K562 (cell line): ENCODE measurements around the gene PHF19. TPM values are rescaled to one million over a fixed set of nuclear protein-coding genes. Genes with fewer than 3 reads are reported as not detected.

ENCODE experiments used
- ATAC-seq: fragments of 200-7000 bp; cut with Tn5 transposase; 3 replicates; pipeline ENCODE4 v1.9.1; 2020; ENCODE audit warnings: moderate library complexity
- Bru-seq: library from RNA; stranded (reverse); fragments of 400-500 nt; gene quantifications from one replicate; lab custom pipeline; 2021; lab: Mats Ljungman, UMichigan
- BruChase-seq, 2 experiments: library from RNA; stranded (reverse); fragments of 400-500 nt; gene quantifications; one replicate each; lab custom pipeline; 2021; lab: Mats Ljungman, UMichigan
- BruUV-seq: library from RNA; stranded (reverse); fragments of 400-500 nt; replicated peaks from 2 replicates; lab custom pipeline; 2021; lab: Mats Ljungman, UMichigan
- CTCF ChIA-PET: fragments of 300-600 bp; formaldehyde crosslinking; extraction: SDS; loops from one replicate; lab custom pipeline; 2021; ENCODE audit warnings: low intra/inter-chr PET ratio; lab: Yijun Ruan, JAX
- POLR2A ChIA-PET: fragments of 300-600, 350-650 bp; sonication (Branson Sonifier 250); formaldehyde crosslinking; extraction: SDS; loops from one replicate; lab custom pipeline; 2021; ENCODE audit warnings: antibody characterized with exemption, inconsistent platforms; lab: Yijun Ruan, JAX
- DNase-seq, 4 experiments: peaks; one replicate each; pipeline versions ENCODE4 v3.0.0 to v3.0.0-alpha.2; 2011 to 2018; ENCODE audit warnings: low spot score in 3 of 4, mixed read lengths in 3 of 4; ENCODE audit errors: extremely low read depth in 1 of 4
- FAIRE-seq: peaks from 2 replicates; lab custom pipeline; 2011; peaks lifted over from hg19 to GRCh38; lab: Jason Lieb, UNC
- H2AFZ ChIP-seq: 2 replicates; pipeline ENCODE4 v1.6.0; 2011; ENCODE audit warnings: low read depth, low read length, control low read depth, inconsistent platforms
- H3K27ac ChIP-seq: fragments of 200-600 bp; 3 replicates; pipeline ENCODE4 v1.8.0; 2011; ENCODE audit warnings: low read depth, mild to moderate bottlenecking, control low read depth, inconsistent platforms, low read length, moderate library complexity, mixed read lengths; ENCODE audit errors: extremely low read depth
- H3K27me3 ChIP-seq, 2 experiments: fragments of 300-600 bp in 1 of 2; 2 replicates in 1 of 2; 3 replicates in 1 of 2; pipeline versions ENCODE4 v1.6.0 to v1.8.0; 2011; ENCODE audit warnings: inconsistent platforms in 2 of 2, low read length in 2 of 2, mild to moderate bottlenecking in 1 of 2, mixed read lengths in 1 of 2, moderate library complexity in 1 of 2; ENCODE audit not compliant: control insufficient read depth in 2 of 2, insufficient read depth in 2 of 2
- H3K36me3 ChIP-seq: fragments of 300-600 bp; 3 replicates; pipeline ENCODE4 v1.8.0; 2011; ENCODE audit warnings: mild to moderate bottlenecking, low read length, inconsistent platforms; ENCODE audit not compliant: control insufficient read depth, insufficient read depth
- H3K4me1 ChIP-seq, 2 experiments: fragments of 200-600 bp in 1 of 2; replicated peaks in 1 of 2; 2 replicates in 1 of 2; 3 replicates in 1 of 2; pipeline versions ENCODE4 v1.5.1 to v1.8.0; 2011; ENCODE audit warnings: inconsistent platforms in 2 of 2, low read length in 2 of 2, mild to moderate bottlenecking in 1 of 2, mixed read lengths in 1 of 2, moderate library complexity in 1 of 2; ENCODE audit not compliant: control insufficient read depth in 2 of 2, insufficient read depth in 2 of 2
- H3K4me2 ChIP-seq: 2 replicates; pipeline ENCODE4 v1.6.1; 2011; ENCODE audit warnings: low read length, control low read depth, inconsistent platforms, mixed read lengths; ENCODE audit not compliant: insufficient read depth
- H3K4me3 ChIP-seq: fragments of 200-600 bp; sonication (generic), shearing (Covaris generic); 2 replicates; pipeline ENCODE4 v1.5.1; 2016; ENCODE audit warnings: control low read depth, inconsistent platforms
- H3K79me2 ChIP-seq: fragments of 200-600 bp; 3 replicates; pipeline ENCODE4 v1.8.0; 2011; ENCODE audit warnings: low read length, inconsistent platforms; ENCODE audit not compliant: control insufficient read depth, insufficient read depth
- H3K9ac ChIP-seq, 2 experiments: 2 replicates each; pipeline versions ENCODE4 v1.6.0 to v1.6.1; 2011; ENCODE audit warnings: low read depth in 2 of 2, low read length in 2 of 2, control low read depth in 1 of 2, inconsistent platforms in 1 of 2, mild to moderate bottlenecking in 1 of 2, mixed read lengths in 1 of 2; ENCODE audit not compliant: insufficient read depth in 1 of 2
- H3K9me1 ChIP-seq: one replicate; pipeline ENCODE4 v1.6.0; 2011; ENCODE audit warnings: inconsistent platforms, mild to moderate bottlenecking, low read length, moderate library complexity; ENCODE audit not compliant: control insufficient read depth, insufficient read depth
- H3K9me3 ChIP-seq: replicated peaks from 2 replicates; pipeline ENCODE4 v1.5.1; 2011; ENCODE audit warnings: low read depth, low read length, inconsistent platforms; ENCODE audit not compliant: control insufficient read depth, insufficient read depth
- H4K20me1 ChIP-seq: replicated peaks from 2 replicates; pipeline ENCODE4 v1.6.1; 2011; ENCODE audit warnings: low read length, inconsistent platforms, mixed read lengths; ENCODE audit not compliant: control insufficient read depth, insufficient read depth
- KLF10 ChIP-seq: fragments of 250-450 bp; sonication (Bioruptor Pico); IDR thresholded peaks from 2 replicates; pipeline ENCODE4 v1.6.1; 2021; ENCODE audit warnings: matching md5 sums
- SPI1 ChIP-seq: IDR thresholded peaks from 2 replicates; pipeline ENCODE4 v1.6.1; 2011; ENCODE audit warnings: low read depth, low read length, control low read depth, borderline replicate concordance
- STAT6 ChIP-seq: sonication (generic); formaldehyde crosslinking; IDR thresholded peaks from 2 replicates; pipeline ENCODE4 v1.8.1; 2023; ENCODE audit warnings: mild to moderate bottlenecking, missing genetic modification reagents
- ZMIZ1 ChIP-seq, 2 experiments: fragments of 150-350 bp in 1 of 2; IDR thresholded peaks; 2 replicates each; pipeline ENCODE4 v1.6.1; 2012 to 2016; ENCODE audit warnings: low read depth in 2 of 2, low read length in 2 of 2, mild to moderate bottlenecking in 1 of 2, moderate library complexity in 1 of 2
- ZNF740 ChIP-seq, 3 experiments: fragments of 200-800 bp in 1 of 3; sonication (Bioruptor generic) in 1 of 3; sonication (generic) in 1 of 3; formaldehyde crosslinking in 1 of 3; IDR thresholded peaks; 2 replicates each; pipeline versions ENCODE4 v1.6.1 to v1.8.0; 2016 to 2022; ENCODE audit warnings: mild to moderate bottlenecking in 2 of 3, missing compliant biosample characterization in 2 of 3, missing genetic modification characterization in 2 of 3, missing genetic modification reagents in 1 of 3
- WGBS: fragments of 100-300 bp; shearing (Covaris generic); methylation state at CpG from one replicate; pipeline ENCODE4 v1.1.6; 2016; ENCODE audit warnings: low coverage, mixed read lengths; ENCODE audit not compliant: insufficient coverage; ENCODE audit errors: missing lambda C conversion rate; 5-methylcytosine and 5-hydroxymethylcytosine counted together
- in situ Hi-C: fragments of 300-500 bp; cut with MboI; formaldehyde crosslinking; loops from 4 replicates; pipeline ENCODE4 v1.15.0; 2018; ENCODE audit warnings: inconsistent platforms, mixed read lengths
- intact Hi-C: fragments of 100-400 bp; cut with micrococcal nuclease; formaldehyde crosslinking; loops from 2 replicates; pipeline ENCODE4 v1.14.2; 2022
- long read RNA-seq, 3 experiments: library from polyadenylated mRNA in 2 of 3; library from RNA in 1 of 3; unstranded in 2 of 3; stranded (forward) in 1 of 3; transcript quantifications; one replicate each; pipeline ENCODE4 v2.0.0, GENCODE V29; 2019 to 2022
- polyA minus RNA-seq, 3 experiments: library from RNA; depleted of rRNA, polyadenylated mRNA; stranded (reverse); fragments of >200 nt; gene quantifications; 2 replicates each; pipeline ENCODE4 v1.2.3, GENCODE V29; 2011
- polyA plus RNA-seq, 8 experiments: library from polyadenylated mRNA; depleted of rRNA in 4 of 8; stranded (reverse) in 5 of 8; unstranded in 3 of 8; fragments of >200 nt; fragmentation: Nextera tagmentation in 2 of 8; fragmentation: Illumina TruSeq in 1 of 8; extraction: Ambion mirVana in 2 of 8; extraction: Trizol in 1 of 8; gene quantifications; 2 replicates each; pipeline versions ENCODE4 v1.2.1 to v1.2.3, GENCODE V29; 2011 to 2014; ENCODE audit warnings: inconsistent platforms in 1 of 8, missing spikeins in 1 of 8
- total RNA-seq, 7 experiments: library from RNA; depleted of rRNA in 6 of 7; stranded (reverse); fragments of >200 nt in 6 of 7; fragmentation: Illumina TruSeq in 2 of 7; extraction: Trizol in 2 of 7; gene quantifications; 2 replicates each; pipeline versions ENCODE4 v1.2.1 to v1.2.3, GENCODE V29; 2011 to 2021; ENCODE audit warnings: low replicate concordance in 1 of 7
- TF ChIP-seq, protein P1 (sequence below), 2 experiments: fragments of 450-650 bp in 1 of 2; sonication (generic) in 1 of 2; formaldehyde crosslinking; conservative IDR thresholded peaks; 2 replicates each; pipeline versions ENCODE4 v1.4.0 to v1.8.1; 2020 to 2022; ENCODE audit warnings: mild to moderate bottlenecking in 1 of 2, missing genetic modification reagents in 1 of 2

Gene PHF19
- total RNA-seq (2011; cell fraction: chromatin; rRNA removed; ENCODE audit: low replicate concordance): 622 and 1,187 TPM in 2 replicates
- total RNA-seq (2011; cell fraction: nucleolus; rRNA removed): 570 and 625 TPM in 2 replicates
- total RNA-seq (2011; cell fraction: nucleoplasm; rRNA removed): 592 and 663 TPM in 2 replicates
- total RNA-seq (2014; rRNA removed) (255 and 312 TPM in 2 replicates), total RNA-seq (2014; rRNA removed; fragmentation: Illumina TruSeq; extraction: Trizol) (191 and 211 TPM in 2 replicates), total RNA-seq (2015; rRNA removed; fragmentation: Illumina TruSeq; extraction: Trizol) (240 and 241 TPM in 2 replicates), total RNA-seq (2021) (372 and 373 TPM in 2 replicates), polyA plus RNA-seq (2011; rRNA removed) (403 and 414 TPM in 2 replicates), polyA plus RNA-seq (2014; fragmentation: Illumina TruSeq; extraction: Trizol) (292 and 365 TPM in 2 replicates), polyA plus RNA-seq (2014; fragmentation: Nextera tagmentation; extraction: Ambion mirVana) (100 to 1,000 TPM in 1 of 2 experiments, 10 to 100 TPM in 1; 95.8 to 140 TPM), polyA plus RNA-seq (2014; rRNA removed) (312 TPM in 2 replicates), polyA minus RNA-seq (2011; rRNA and poly(A)+ RNA removed) (333 and 440 TPM in 2 replicates), Bru-seq, nascent RNA (percentile 87 among the genes with signal in this experiment), BruChase-seq, experiment 1, labeled RNA remaining after a 2-hour chase (percentile 77 among the genes with signal in this experiment), BruChase-seq, experiment 2, labeled RNA remaining after a 6-hour chase (percentile 78 among the genes with signal in this experiment)
- 475 and 721 TPM in 2 replicates for polyA plus RNA-seq (2011; cell fraction: cytosol; rRNA removed)
- polyA plus RNA-seq (2011; cell fraction: nucleus; rRNA removed): 1,109 and 1,436 TPM in 2 replicates
- 275 and 342 TPM in 2 replicates for polyA plus RNA-seq (2012)
- 286 and 300 TPM in 2 replicates for polyA minus RNA-seq (2011; cell fraction: cytosol; rRNA and poly(A)+ RNA removed)
- polyA minus RNA-seq (2011; cell fraction: nucleus; rRNA and poly(A)+ RNA removed): 297 and 330 TPM in 2 replicates
- long read RNA-seq, experiment 1, full-length matches to known transcripts: 297 of 697 reads
- long read RNA-seq, experiment 1, partial matches to known transcripts: 243 of 697 reads
- long read RNA-seq, experiment 1, other reads (novel, unspliced or antisense): 157 of 697 reads
- long read RNA-seq, experiment 2, full-length matches to known transcripts: 404 of 573 reads
- long read RNA-seq, experiment 2, partial matches to known transcripts: 62 of 573 reads
- long read RNA-seq, experiment 2, other reads (novel, unspliced or antisense): 107 of 573 reads
- long read RNA-seq, experiment 3, transcript PHF19-201 (5 exons, 836 nt): major isoform, 263 of 300 reads
- long read RNA-seq, experiment 3, partial matches to known transcripts: 17 of 300 reads
- long read RNA-seq, experiment 3, other reads (novel, unspliced or antisense): 20 of 300 reads

- H3K9me1 ChIP-seq: no peaks in the 10 kb centered on the region
- DNase-seq (peak in 1 of 4 experiments; percentile 94), FAIRE-seq (no peak), ATAC-seq (peak; percentile 11)
- H3K9me3 ChIP-seq: no peaks in the 10 kb centered on the region
- in situ Hi-C loops: no loop called here
- H4K20me1 ChIP-seq: no peaks in the 10 kb centered on the region
- H3K4me1 ChIP-seq: peaks cover 49 to 51% of the 10 kb centered on the region in 2 experiments
- H3K4me3 ChIP-seq: peak within 1 kb of the TSS; percentile 74
- H3K9ac ChIP-seq: peak within 1 kb of the TSS; percentile 98
- TSS peak; percentile 84 for BruUV-seq
- peak within 1 kb of the TSS; percentile 95 for H3K27ac ChIP-seq
- H3K36me3 ChIP-seq: peaks cover 49% of the 10 kb centered on the region
- WGBS: 1% methylated on average over 44 of the region's 45 CpGs
- ChIA-PET POLR2A (interaction anchor here (0.5 to 15.5 kb wide), 11 partner anchors 7 to 200 kb away, joined by 3 to 464 read pairs (median 5); partner anchors contain the start of gene PSMD5), CTCF (no interaction called here)
- H2AFZ ChIP-seq: peak within 1 kb of the TSS; percentile 77
- intact Hi-C loops: loop anchor here (1.0 to 10.0 kb wide), 4 partner anchors 8 to 198 kb away; partner anchors contain the start of genes CNTRL and PSMD5
- H3K27me3 ChIP-seq: no peaks in the 10 kb centered on the region; a peak in 1 of 5 replicates
- peak within 1 kb of the TSS; percentile 100 for H3K4me2 ChIP-seq
- peaks cover 56% of the 10 kb centered on the region for H3K79me2 ChIP-seq
- TF ChIP-seq SPI1 (no peak), STAT6 (CRISPR knock-in tag) (peak; percentile 71; the same call in 1 of the 2 replicates), ZMIZ1 (IDR thresholded peaks at IDR 0.05; ENCODE audit: low read depth in 2 of 2, low read length in 2 of 2) (peak in 1 of 2 experiments; percentile 18; a peak in 1 of 4 replicates), KLF10 (CRISPR knock-in tag) (no peak), ZNF740 (CRISPR knock-in tag; IDR thresholded peaks at IDR 0.05) (no peak), ZNF740 (tag; IDR thresholded peaks at IDR 0.05) (no peak)
- TF ChIP-seq, protein P1, sequence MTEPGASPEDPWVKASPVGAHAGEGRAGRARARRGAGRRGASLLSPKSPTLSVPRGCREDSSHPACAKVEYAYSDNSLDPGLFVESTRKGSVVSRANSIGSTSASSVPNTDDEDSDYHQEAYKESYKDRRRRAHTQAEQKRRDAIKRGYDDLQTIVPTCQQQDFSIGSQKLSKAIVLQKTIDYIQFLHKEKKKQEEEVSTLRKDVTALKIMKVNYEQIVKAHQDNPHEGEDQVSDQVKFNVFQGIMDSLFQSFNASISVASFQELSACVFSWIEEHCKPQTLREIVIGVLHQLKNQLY (CRISPR knock-in tag; conservative IDR thresholded peaks at IDR 0.05): peak in 1 of 2 experiments; percentile 59; a peak in 1 of 4 replicates
Observed at GRCh38 chr9:120876842-120877240, at the start of gene PHF19. Gene PHF19 (minus strand): TSS chr9:120877188. CDS start chr9:120874741, 2,447 bp downstream.
